CD14-positive monocyte (primary cell): ENCODE results near the gene CAMK1D. TPM values are rescaled to one million over a fixed set of nuclear protein-coding genes. Genes with fewer than 3 reads are reported as not detected.

Source experiments
- DNase-seq, 3 donors: peaks; one replicate each; pipeline ENCODE4 v3.0.0-alpha.2; 2011 to 2022
- H2AFZ ChIP-seq: 2 replicates; pipeline ENCODE4 v1.6.0; 2012; ENCODE audit warnings: mild to moderate bottlenecking, low read depth, low read length, inconsistent platforms; ENCODE audit not compliant: insufficient read depth, poor library complexity, severe bottlenecking
- H3K27ac ChIP-seq, 2 donors: 1 replicate in 1 of 2; 2 replicates in 1 of 2; pipeline ENCODE4 v1.5.1; 2012 to 2013; ENCODE audit warnings: low read length in 2 of 2, control low read depth in 1 of 2, inconsistent platforms in 1 of 2, low read depth in 1 of 2, mild to moderate bottlenecking in 1 of 2
- H3K27me3 ChIP-seq, 2 donors: one replicate each; pipeline versions ENCODE4 v1.6.0 to v1.6.1; 2011 to 2013; ENCODE audit warnings: low read length in 2 of 2; ENCODE audit not compliant: control insufficient read depth in 2 of 2, insufficient read depth in 2 of 2
- H3K36me3 ChIP-seq, 2 donors: replicated peaks in 1 of 2; 1 replicate in 1 of 2; 2 replicates in 1 of 2; pipeline versions ENCODE4 v1.5.1 to v1.6.1; 2012 to 2013; ENCODE audit warnings: low read length in 2 of 2, control low read depth in 1 of 2, inconsistent platforms in 1 of 2, mild to moderate bottlenecking in 1 of 2; ENCODE audit not compliant: insufficient read depth in 2 of 2, control insufficient read depth in 1 of 2
- H3K4me1 ChIP-seq, 2 donors: 1 replicate in 1 of 2; 2 replicates in 1 of 2; pipeline versions ENCODE4 v1.5.1 to v1.6.1; 2012 to 2013; ENCODE audit warnings: low read length in 2 of 2, control low read depth in 1 of 2, inconsistent platforms in 1 of 2, mild to moderate bottlenecking in 1 of 2, moderate library complexity in 1 of 2; ENCODE audit not compliant: insufficient read depth in 2 of 2, control insufficient read depth in 1 of 2
- H3K4me2 ChIP-seq: replicated peaks from 2 replicates; pipeline ENCODE3; 2012; ENCODE audit warnings: low read length, moderate library complexity, mild to moderate bottlenecking; ENCODE audit not compliant: poor library complexity, severe bottlenecking; ENCODE audit errors: extremely low read depth
- H3K4me3 ChIP-seq, 3 experiments: fragments of 200-600 bp in 1 of 3; sonication (generic) in 1 of 3; replicated peaks in 1 of 3; 1 replicate in 2 of 3; 2 replicates in 1 of 3; pipeline ENCODE4 v1.5.1; 2011 to 2013; ENCODE audit warnings: low read length in 3 of 3, mild to moderate bottlenecking in 3 of 3, control low read depth in 2 of 3, low read depth in 2 of 3, inconsistent platforms in 1 of 3, moderate library complexity in 1 of 3
- H3K79me2 ChIP-seq: 2 replicates; pipeline ENCODE4 v1.6.0; 2012; ENCODE audit warnings: mild to moderate bottlenecking, control low read depth, inconsistent platforms, low read length, moderate library complexity; ENCODE audit not compliant: insufficient read depth
- H3K9ac ChIP-seq: 2 replicates; pipeline ENCODE4 v1.6.0; 2017; ENCODE audit warnings: low read length, mild to moderate bottlenecking; ENCODE audit not compliant: insufficient read depth, poor library complexity, severe bottlenecking
- H3K9me3 ChIP-seq, 2 donors: replicated peaks in 1 of 2; 1 replicate in 1 of 2; 2 replicates in 1 of 2; pipeline versions ENCODE4 v1.5.1 to v1.6.1; 2012 to 2013; ENCODE audit warnings: low read length in 2 of 2, control low read depth in 1 of 2; ENCODE audit not compliant: control insufficient read depth in 1 of 2, insufficient read depth in 1 of 2
- H4K20me1 ChIP-seq: 2 replicates; pipeline ENCODE4 v1.6.0; 2012; ENCODE audit warnings: mild to moderate bottlenecking, low read length, control low read depth, moderate library complexity; ENCODE audit not compliant: insufficient read depth
- H3K27ac Mint-ChIP-seq, 7 donors: one replicate each; pipeline ENCODE4 v1.8.0; 2020; ENCODE audit warnings: mild to moderate bottlenecking in 7 of 7, mixed read lengths in 7 of 7, moderate library complexity in 6 of 7, inconsistent platforms in 2 of 7
- H3K27me3 Mint-ChIP-seq, 3 donors: one replicate each; pipeline ENCODE4 v1.8.0; 2021 to 2022; ENCODE audit warnings: low read depth in 3 of 3, mild to moderate bottlenecking in 3 of 3, mixed read lengths in 3 of 3, moderate library complexity in 3 of 3, inconsistent platforms in 1 of 3
- H3K36me3 Mint-ChIP-seq, 2 donors: one replicate each; pipeline ENCODE4 v1.8.0; 2020; ENCODE audit warnings: mixed read lengths in 2 of 2, inconsistent platforms in 1 of 2, mild to moderate bottlenecking in 1 of 2
- H3K4me1 Mint-ChIP-seq: one replicate; pipeline ENCODE4 v1.8.0; 2020; ENCODE audit warnings: mild to moderate bottlenecking, mixed read lengths
- H3K4me3 Mint-ChIP-seq, 2 donors: one replicate each; pipeline ENCODE4 v1.8.0; 2020; ENCODE audit warnings: mild to moderate bottlenecking in 2 of 2, mixed read lengths in 2 of 2, moderate library complexity in 1 of 2
- H3K9me3 Mint-ChIP-seq, 7 donors: one replicate each; pipeline ENCODE4 v1.8.0; 2020 to 2022; ENCODE audit warnings: mixed read lengths in 7 of 7, mild to moderate bottlenecking in 6 of 7, moderate library complexity in 6 of 7, inconsistent platforms in 2 of 7
- CTCF ChIP-seq: fragments of 200-600 bp; IDR thresholded peaks from one replicate; pipeline ENCODE4 v1.8.0; 2022; ENCODE audit warnings: antibody characterized with exemption, mild to moderate bottlenecking
- WGBS: methylation state at CpG from one replicate; pipeline ENCODE4 v1.1.5; 2013; ENCODE audit warnings: missing lambda C conversion rate; ENCODE audit not compliant: insufficient coverage; 5-methylcytosine and 5-hydroxymethylcytosine counted together
- intact Hi-C, 2 donors: fragments of 100-400 bp; cut with micrococcal nuclease; formaldehyde crosslinking; loops; one replicate each; pipeline versions ENCODE4 v1.15.0 to v1.15.1; 2023
- polyA plus RNA-seq, 3 donors: library from polyadenylated mRNA; depleted of rRNA in 1 of 3; unstranded in 2 of 3; stranded (reverse) in 1 of 3; fragments of 300-500 nt in 2 of 3; fragments of >200 nt in 1 of 3; fragmentation: Illumina TruSeq in 2 of 3; gene quantifications; 1 replicate in 2 of 3; 2 replicates in 1 of 3; pipeline ENCODE4 v1.2.3, GENCODE V29; 2012 to 2021

CAMK1D gene
- polyA plus RNA-seq, 3 donors, result 6.7 to 11.8 (median 7.1) TPM

- Histone ChIP-seq H3K4me1 (peaks cover 11 to 16% of the 10 kb centered on the region in 2 donors), H3K9me3 (no peaks in the 10 kb centered on the region), H3K79me2 (no peaks in the 10 kb centered on the region), H4K20me1 (peaks cover 93% of the 10 kb centered on the region), H3K9ac (no peak overlapping the region), H3K36me3 (no peaks in the 10 kb centered on the region), H2AFZ (no peak overlapping the region), H3K27me3 (peaks cover 2 to 8% of the 10 kb centered on the region in 2 donors), H3K4me2 (no peak overlapping the region), H3K27ac (no peak overlapping the region), H3K4me3 (no peak overlapping the region)
- no peak for DNase-seq
- peaks cover 0 to 10% (median 3%) of the 10 kb centered on the region in 7 donors for H3K9me3 Mint-ChIP-seq
- no peak for TF ChIP-seq CTCF
- H3K4me3 Mint-ChIP-seq, result no peak overlapping the region
- peaks cover 23% of the 10 kb centered on the region for H3K4me1 Mint-ChIP-seq
- intact Hi-C loops, result no loop called here
- H3K27ac Mint-ChIP-seq, result no peak overlapping the region
- H3K36me3 Mint-ChIP-seq, result peaks cover 0 to 6% of the 10 kb centered on the region in 2 donors
- 100% methylated on average over 4 of the region's 9 CpGs for WGBS
- peaks cover 23 to 31% (median 25%) of the 10 kb centered on the region in 3 donors for H3K27me3 Mint-ChIP-seq
Observed at GRCh38 chr10:12511651-12512050, 162.3 kb downstream of the CAMK1D start.

GRCh38 chr10:12512332-12513002 is 163.1 kb downstream of the CAMK1D start:
- Mint-ChIP-seq H3K4me3 (no peak overlapping the region), H3K36me3 (peaks cover 0 to 6% of the 10 kb centered on the region in 2 donors), H3K4me1 (peaks cover 18% of the 10 kb centered on the region), H3K27ac (no peak overlapping the region), H3K27me3 (peaks cover 22 to 24% (median 23%) of the 10 kb centered on the region in 3 donors), H3K9me3 (peaks cover 0 to 10% (median 3%) of the 10 kb centered on the region in 7 donors)
- H3K4me3 ChIP-seq, result no peak overlapping the region
- no peak overlapping the region for H3K9ac ChIP-seq
- peaks cover 2 to 8% of the 10 kb centered on the region in 2 donors for H3K27me3 ChIP-seq
- no peak for TF ChIP-seq CTCF
- WGBS, result over 99% methylated on average over 12 of the region's 18 CpGs
- H3K9me3 ChIP-seq, result no peaks in the 10 kb centered on the region
- no peak for DNase-seq
- peaks cover 8 to 10% of the 10 kb centered on the region in 2 donors for H3K4me1 ChIP-seq
- intact Hi-C loops, result no loop called here
- H3K27ac ChIP-seq, result no peak overlapping the region
- no peaks in the 10 kb centered on the region for H3K36me3 ChIP-seq
- H3K79me2 ChIP-seq, result no peaks in the 10 kb centered on the region
- no peak overlapping the region for H2AFZ ChIP-seq
- no peak overlapping the region for H3K4me2 ChIP-seq
- H4K20me1 ChIP-seq, result peaks cover 90% of the 10 kb centered on the region
